Activated T-helper 1 cell treated with Interleukin-2 at 50 U/mL for 16 hours (primary cell): ENCODE data around the gene AGBL1.

ENCODE experiments used
- DNase-seq: peaks from one replicate; pipeline ENCODE4 v3.0.0-alpha.2; 2020; ENCODE audit warnings: low read depth

Gene AGBL1

DNA sequence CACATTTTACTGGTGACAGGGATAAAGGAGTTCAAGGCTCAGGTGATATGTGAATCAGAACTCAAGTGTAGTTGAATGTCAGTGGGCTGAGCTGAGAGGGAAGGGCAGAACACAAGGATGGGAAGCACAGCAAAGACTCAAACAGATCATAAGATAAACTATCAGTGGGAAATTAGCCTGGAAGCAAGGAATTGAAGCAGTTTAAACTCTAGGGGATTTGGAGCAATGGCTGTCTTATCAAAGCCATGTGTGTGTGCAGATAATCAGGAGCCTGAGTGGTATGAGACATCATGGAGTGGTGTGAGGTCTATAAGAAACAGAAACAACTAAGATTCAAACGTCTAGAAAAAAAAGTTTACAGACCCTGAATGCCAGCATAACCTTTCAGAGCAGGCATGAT is 634.6 kb downstream of the AGBL1 start:
- no peak for DNase-seq

DNA sequence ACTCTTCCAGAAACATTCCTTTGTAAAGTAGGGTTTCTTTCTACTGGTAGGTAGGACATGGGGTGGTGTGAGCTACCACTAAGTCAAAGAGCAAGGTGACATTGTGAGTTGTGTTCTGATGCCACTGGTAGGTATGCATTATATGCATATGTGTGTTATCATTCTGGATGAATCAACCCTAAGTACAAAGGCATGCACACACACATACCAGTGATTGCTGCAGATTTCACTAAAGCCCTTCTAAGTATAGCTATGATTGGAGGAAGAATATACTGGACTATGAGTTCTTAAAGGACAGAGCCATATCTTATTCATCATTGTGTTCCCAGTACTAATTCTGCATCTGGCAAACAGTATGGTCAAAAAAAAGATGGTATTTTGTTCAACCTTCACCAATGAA is 646.0 kb downstream of the AGBL1 start:
- no peak for DNase-seq

DNA sequence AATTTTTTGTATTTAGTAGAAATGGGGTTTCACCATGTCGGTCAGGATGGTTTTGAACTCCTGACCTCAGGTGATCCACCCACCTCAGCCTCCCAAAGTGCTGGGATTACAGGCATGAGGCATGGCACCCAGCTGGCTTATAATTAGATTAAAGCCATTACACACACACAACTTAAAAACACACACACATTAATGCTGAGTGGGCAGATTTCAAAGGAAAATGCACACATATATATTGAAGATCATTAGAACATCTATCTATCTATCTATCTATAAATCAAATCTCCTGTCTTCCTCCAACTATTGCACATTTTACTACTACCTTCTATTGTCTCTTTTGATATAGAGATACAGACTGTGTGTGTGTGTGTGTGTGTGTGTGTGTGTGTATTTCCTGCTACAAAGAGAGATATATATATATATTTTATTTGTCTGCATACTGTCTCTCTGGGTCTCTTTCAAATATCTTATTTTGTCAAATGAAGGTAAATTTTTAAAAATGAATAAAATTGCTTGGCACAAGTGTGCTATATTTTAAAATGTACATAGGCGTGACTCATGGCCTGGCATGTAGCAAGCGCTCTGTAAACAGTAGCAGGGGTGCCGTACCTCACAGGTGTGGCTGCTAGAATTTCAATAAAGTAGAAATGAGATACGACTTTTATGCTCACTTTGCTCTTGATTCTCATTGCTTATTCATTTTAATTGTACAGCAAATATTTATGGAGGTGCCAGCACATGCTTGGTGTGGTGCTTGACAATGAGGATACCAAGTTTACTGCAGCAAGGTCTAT is 655.8 kb downstream of the AGBL1 start:
- DNase-seq, result no peak

DNA sequence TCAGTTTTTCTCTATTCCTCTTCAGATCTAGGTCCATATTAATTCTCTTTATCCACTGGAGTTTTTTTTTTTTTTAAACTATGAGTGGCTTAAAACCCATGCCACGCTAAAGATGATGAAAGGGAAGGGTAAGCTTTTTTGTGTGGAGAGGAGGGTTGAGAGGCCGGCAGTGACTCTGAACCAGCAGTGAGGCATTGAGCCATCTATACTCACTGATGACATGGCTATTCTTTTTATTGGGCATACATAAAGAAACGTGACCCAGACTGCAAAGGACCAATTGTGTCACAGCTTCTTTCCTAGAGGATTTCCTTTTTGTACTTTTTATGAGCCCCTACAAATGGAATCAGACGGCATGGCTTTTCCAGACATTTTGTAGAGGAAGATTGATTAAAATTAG is 662.2 kb downstream of the AGBL1 start:
- no peak for DNase-seq

DNA sequence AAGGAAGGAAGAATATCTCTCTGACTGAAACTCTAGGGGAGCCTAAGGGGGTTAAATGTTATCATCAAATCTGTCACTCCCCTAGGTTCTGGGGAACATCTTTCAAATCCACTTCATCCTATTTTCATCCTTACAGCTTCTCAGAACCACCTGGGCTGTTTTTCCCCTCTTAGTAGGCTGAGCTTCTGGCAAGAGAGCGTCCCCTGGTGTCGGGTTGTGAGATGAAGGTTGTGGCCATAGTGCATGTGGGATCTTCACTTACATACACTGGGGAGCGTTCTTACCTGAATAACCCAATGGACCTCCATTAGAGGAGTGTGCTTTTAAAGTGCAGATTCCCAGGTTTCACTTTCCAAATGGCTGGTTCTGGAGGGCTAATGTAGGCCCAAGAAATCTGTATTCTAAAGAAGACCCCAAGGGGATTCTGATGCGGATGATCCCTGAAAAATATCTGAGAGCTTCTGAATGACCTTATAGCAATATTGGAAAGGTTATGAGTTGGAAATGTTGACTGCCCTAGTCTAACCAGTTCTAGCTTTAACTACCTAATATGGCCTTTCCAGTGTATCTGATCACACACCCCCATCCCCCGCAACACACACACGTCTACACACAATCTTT is 663.7 kb downstream of the AGBL1 start:
- peak; percentile 3 for DNase-seq

DNA sequence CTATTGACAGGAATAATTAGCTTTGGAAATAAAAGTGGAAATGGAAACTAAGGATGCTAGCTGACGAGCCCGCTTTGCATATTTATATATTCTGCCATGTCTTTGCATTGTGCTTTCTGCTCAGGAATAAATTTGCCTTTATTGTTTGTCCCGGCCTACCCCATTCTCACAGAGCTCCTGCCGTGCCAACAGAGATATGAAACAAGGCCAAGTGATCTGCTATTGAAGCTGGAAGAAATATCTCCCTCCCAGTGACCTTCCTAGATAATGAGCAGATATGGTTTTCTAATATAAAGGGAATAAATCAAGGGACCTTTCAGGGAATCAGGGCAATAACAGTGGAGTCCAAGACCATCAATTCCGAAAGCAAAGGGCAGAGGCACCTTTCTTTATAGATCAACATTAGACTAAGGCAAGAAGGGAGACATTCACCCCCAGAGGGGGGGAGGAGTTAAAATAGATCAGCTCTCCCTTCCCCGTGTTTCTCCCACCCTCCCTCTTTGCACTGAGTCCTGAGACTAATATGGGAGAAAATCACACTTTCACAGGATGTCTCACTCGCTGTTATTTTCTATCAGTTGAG is 664.6 kb downstream of the AGBL1 start:
- DNase-seq, result no peak

DNA sequence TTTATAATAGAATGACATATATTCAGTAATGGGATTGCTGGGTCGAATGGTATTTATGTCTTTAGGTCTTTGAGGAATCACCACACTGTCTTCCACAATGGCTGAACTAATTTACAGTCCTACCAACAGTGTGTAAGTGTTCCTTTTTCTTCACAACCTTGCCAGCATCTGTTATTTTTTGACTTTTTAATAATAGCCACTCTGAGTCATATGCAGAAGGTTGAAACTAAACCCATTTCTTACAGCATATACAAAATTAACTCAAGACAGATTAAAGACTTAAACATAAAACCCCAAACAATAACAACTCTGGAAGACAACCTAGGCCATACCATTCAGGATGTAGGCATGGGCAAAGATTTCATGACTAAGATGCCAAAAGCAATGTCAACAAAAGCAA is 671.4 kb downstream of the AGBL1 start:
- DNase-seq, result no peak

DNA sequence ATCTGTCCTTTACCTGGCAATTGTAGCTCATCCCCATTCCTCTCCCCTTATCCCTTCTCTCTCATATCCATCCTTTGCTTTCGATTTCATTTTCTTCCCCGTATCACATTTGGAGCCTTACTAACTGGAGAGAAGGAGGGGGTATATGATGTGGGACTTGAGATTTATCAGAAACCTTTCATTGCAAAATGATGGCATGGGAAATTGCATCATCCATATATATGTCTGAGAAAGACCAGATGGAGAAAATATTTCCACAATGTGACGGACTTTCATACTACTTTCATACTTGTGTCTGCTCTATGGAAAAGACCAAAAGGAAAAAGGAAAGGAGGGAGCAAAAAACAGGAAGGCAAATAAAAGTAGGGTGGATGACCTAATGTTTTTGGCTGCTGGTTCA is 675.2 kb downstream of the AGBL1 start:
- DNase-seq, result no peak

DNA sequence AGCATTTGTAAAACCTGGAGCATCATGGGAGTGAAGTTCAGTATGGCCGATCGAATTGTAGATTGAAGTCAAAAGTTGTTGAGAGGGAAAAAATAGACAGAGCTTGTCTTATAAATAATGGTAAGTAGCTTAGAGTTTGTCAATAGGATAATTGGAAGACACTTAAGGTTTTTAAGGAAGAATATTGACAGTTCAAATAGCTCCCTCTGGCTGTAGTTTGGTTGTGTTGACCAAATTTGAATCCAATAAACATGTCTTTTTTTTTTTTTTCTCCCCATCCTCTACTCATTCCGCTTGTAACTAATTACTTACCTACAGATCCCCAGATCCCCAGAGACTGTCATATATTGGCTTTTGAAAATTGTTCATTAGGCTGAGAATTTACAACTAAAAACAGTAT is 677.0 kb downstream of the AGBL1 start:
- no peak for DNase-seq

DNA sequence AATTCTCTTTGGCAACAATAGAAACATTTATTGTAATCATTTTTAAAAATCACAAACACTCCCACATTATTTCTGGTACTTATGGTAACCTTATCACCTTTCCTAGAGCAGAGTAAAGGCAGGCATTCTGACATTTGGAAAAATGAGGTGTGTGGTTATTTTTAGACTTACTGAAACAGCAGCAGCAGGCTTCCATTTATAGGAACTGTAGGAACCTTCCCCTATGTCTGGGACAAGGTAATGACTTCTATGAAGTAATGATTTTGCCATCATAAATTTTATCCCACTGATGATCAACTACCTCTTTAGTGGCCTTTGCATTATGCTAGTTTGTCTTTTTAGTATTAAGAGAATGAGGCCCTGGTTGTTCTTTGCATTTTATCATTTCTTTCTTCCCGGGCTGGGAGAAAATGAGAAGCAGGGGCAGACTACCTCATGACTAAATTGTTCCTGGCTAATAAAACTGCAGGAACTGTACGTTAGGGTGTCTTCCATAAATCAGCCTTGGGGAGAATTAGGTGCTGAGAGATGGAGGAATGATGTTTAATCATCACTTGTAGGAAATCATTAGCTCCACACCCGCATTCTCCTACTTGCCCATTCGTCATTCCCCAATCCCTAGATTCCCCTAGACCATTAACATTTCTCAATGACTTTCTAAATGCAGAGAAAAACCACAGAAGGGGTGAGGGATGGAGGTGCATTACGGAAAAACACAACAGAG is 680.3 kb downstream of the AGBL1 start:
- DNase-seq, result no peak

DNA sequence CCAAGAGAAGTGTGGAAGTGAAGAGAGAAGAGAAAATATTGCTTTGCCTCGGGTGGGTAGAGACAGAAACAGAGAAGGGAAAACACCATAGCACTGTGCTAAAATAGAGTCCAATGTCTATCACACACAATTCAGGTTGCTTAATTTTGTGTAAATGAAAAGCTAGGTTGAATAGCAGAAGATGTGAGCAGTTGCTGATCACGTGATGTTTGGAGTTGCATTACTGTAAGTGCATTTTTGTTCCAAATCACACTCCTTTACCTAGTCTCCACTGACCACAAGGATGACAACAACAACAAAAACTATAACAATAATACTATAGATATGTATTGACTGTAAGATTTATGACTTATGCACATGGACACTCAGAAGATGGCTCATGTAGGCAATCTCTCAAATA is 683.2 kb downstream of the AGBL1 start:
- DNase-seq, result no peak

DNA sequence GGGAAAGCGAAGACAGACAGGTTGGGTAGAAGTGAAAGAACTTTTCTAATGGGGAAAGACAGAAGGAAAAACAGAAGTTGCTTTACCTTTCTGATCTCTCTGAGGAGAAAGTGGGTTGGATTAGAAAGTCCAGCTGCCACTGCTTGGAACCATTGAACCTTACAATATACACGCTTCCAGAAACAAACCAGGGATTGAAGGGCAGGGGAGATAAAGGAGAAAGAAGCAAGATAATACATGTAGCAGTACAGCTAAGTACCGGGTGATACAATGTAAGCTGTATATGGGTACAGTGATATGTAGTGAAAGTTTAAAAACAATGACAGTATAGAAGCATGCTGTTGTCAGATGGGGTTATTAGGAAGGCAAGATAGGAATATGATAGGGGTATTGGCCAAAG is 684.4 kb downstream of the AGBL1 start:
- DNase-seq, result no peak

DNA sequence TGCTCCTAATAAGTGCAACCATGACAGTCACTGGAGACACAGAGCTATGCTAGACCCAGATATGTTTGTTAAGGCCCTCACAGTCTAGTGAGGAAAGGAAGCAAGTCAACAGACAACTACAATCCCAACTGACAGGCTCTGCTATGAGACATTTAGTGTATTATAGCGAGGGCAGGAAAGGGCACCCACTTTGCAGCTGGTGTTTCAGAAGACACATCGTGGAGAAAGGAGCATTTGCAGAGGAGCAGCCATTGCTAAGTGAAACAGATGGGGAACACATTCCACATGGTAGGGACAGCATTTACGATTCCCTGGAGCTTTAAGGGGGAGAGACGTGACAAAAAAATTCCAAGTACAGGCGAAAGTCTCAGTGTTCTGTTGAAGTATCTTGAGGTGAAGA is 685.6 kb downstream of the AGBL1 start:
- DNase-seq, result no peak

DNA sequence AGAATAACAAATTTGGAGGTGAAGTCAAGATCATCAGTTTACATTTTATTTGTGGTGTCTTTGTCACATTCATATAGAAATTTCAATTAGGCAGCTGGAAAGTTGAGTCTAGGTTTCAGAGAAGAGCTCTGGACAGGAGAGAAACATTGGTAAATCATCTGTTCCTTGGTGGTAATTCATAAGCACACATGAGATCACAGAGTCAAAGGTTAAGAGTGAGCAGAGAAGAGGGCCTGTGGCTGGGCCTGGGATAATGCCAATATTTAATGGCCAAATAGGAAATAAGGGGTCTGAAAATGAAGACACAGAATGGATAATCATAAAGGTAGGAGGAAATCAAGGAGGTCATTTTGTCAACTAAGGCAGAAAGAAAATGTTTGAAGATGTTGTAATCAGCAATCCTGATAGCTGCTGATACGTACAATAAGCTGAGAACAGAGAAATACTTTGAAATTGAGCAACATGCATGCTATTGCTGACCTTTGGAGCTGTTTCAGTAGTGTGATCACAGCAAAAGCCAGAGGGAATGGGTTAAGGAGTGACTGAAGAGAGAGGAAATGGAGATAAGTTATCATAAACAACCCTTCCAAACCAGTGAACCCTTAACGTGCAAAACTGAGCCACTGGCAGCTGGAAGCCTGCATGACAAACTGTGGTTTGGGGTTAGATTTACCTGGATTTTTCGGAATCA is 692.8 kb downstream of the AGBL1 start:
- DNase-seq, result no peak

DNA sequence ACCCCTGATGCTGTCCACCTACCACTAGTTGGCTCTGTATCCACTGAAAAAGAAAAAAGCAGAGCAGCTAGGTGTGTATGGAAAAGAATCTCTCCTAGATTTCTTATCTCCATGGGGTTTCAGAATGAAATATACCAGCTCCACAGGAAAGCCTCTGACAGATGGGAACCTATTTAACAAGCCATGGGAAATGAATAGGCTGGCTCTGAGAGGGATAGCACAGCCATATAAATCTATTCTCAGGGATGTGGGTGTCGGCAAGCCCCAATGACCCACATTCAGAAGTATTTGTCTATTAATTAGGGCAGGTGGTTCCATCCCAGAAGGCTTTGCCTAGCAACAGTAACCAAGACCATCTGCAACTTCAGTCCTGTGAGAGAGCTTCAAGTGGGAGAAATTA is 694.1 kb downstream of the AGBL1 start:
- no peak for DNase-seq

DNA sequence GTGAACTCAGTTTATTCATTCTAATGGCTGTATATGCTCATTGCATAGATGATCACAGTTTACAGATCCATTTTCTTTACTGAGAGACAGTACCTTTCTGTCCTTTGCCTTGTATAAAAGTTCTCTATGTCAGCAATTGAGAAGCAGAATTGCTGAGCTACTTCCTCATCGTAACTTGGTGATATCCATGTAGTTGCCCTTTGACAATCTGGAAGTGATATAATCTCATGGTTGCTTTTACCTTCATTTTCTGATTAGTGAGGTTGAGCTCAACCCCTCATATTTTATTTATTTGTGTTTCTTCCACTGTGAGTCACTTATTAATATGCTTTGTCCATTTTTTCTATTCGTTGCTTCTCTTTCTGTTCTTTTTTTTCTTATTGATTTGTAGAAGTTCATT is 696.5 kb downstream of the AGBL1 start:
- DNase-seq, result no peak

DNA sequence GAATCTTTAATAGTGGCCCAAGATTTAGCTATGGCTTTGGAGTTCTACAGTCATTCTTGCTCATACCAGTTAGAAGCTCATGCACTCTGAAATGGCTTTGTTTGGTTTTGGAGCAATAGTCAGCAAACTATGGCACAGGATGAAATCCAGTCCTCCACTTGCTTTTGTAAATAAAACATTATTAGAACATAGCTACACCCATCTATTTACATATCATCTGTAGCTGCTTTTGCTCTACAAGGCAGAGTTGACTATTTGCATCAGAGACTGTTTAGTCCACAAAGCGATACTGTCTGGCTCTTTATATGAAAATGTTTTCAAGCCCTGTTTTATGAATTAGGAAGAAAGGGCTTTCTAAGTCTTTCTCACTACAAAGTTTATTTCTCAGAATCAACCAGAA is 716.9 kb downstream of the AGBL1 start:
- DNase-seq, result no peak

DNA sequence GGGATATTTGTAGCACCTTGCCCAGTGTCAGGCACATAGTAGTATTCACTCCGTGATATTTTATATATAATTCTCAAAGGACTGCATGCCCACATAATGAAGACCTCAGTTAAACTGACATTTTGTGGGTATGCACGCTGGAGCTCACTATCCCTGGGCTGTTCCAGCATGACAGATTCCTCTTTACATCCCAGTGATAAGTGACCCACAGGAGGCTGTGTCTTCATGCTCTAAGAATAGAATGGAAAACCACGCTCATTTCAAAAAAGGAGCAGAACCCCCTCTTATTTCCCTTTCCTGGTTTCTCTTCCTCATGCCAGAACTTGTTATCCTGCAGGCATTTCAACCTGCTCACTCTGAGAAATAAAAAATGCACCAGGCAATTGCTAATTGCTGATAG is 717.5 kb downstream of the AGBL1 start:
- no peak for DNase-seq

DNA sequence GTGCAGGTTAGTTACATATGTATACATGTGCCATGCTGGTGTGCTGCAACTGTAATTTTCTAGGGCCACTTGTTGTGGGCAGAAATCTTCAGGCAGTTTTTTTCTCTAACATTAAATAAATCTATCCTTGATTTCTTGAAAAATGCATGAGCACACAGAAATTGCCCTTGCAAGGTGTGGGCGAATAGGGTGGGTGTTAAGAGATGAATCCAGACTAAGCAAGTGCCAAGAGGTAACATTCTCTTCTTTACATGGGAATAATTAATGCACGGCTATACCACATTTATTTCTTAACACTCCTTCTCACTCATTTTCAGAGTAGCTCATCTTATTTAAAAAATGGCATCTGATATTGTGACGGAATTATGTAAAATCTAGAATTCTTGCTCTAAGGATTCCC is 719.6 kb downstream of the AGBL1 start:
- no peak for DNase-seq

DNA sequence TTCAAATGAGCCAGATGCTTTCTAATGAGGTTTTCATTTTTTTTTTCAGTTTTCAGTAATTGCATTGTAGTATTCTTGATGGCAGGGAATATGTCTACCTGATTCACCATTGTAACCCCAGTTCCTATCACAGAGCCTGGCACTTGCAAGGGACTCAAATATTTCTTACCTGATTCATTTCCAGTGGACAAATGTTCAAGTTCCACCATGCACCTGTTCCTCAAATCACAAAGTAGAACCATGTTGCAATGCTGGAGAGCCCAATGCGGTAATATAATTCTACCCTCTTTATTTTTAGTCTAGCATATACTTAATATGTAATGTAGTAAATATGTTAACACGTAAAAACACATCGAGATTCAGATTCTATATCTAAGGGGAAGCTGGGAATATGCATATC is 722.6 kb downstream of the AGBL1 start:
- no peak for DNase-seq

DNA sequence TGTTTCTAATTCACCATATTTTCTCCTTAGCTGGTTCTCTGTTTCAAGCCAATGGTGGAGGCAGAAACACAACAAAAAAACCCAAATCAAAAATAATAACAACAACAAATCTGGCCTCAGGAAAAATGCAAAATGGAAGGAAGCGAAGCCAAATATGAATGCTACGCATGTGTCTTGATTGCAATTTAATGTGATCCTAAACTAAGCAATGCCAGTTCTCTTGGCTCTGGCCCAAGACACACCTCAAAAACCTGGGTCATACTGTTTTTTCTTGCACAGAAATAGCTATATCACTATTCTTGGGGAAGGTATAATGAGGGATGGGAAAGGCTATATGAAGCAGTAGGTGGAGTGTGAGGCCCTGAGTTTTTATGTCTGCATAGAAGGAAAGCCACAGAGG is 724.7 kb downstream of the AGBL1 start:
- no peak for DNase-seq

DNA sequence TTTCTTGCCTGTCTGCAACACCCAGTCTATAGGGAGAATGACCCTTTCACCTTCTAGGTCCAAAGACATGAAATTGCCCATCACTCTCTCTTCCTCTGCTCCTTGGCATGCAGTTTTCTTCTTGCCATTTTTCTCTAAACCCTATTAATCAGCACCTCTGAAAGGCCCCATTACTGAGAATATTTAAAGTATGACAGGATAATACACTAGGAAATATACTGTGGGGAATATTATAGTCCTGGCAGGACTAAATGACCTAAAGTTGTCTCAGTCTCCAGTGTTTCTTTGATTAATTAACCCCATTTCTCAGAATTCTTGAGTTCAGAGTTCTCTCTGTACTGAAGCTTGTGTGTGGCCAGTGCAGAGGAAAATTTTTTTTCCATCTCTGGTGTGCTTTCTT is 730.7 kb downstream of the AGBL1 start:
- no peak for DNase-seq
